Neural progenitor cell (in vitro differentiated cells): ENCODE results near the gene IRX5.

Experiments used
- EZH2phosphoT487 ChIP-seq: fragments of 200-600 bp; sonication (generic); IDR thresholded peaks from 2 replicates; pipeline ENCODE4 v1.6.1; 2017; ENCODE audit warnings: antibody characterized with exemption
- TF ChIP-seq, protein P1 (sequence below): fragments of 200-600 bp; sonication (generic); IDR thresholded peaks from 2 replicates; pipeline ENCODE4 v1.5.1; 2017; ENCODE audit warnings: antibody characterized with exemption, mild to moderate bottlenecking

DNA sequence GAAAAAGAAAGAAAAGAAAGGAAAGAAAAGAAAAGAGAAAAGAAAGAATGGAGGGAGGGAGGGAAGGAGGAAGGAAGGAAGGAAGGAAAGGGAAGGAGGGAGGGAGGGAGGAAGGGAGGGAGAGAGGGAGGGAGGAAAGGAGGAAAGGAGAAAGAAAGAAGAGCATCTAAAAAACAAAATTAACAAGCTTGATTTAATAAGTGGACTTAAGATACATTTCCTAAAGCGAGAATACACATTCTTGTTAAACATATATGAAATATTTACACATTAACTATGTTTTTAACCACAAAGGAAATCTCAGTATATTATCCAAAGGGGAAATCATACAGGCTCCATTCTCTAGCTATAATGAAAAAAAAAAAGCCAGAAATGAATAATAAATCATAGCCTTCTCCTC is 47.3 kb upstream of the IRX5 start:
- TF ChIP-seq, protein P1, sequence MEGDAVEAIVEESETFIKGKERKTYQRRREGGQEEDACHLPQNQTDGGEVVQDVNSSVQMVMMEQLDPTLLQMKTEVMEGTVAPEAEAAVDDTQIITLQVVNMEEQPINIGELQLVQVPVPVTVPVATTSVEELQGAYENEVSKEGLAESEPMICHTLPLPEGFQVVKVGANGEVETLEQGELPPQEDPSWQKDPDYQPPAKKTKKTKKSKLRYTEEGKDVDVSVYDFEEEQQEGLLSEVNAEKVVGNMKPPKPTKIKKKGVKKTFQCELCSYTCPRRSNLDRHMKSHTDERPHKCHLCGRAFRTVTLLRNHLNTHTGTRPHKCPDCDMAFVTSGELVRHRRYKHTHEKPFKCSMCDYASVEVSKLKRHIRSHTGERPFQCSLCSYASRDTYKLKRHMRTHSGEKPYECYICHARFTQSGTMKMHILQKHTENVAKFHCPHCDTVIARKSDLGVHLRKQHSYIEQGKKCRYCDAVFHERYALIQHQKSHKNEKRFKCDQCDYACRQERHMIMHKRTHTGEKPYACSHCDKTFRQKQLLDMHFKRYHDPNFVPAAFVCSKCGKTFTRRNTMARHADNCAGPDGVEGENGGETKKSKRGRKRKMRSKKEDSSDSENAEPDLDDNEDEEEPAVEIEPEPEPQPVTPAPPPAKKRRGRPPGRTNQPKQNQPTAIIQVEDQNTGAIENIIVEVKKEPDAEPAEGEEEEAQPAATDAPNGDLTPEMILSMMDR: no peak
- no peak for TF ChIP-seq EZH2phosphoT487
